GM12892 (cell line): Measurements from ENCODE around the gene MTHFD1L.

Source experiments
- POLR2A ChIP-seq: IDR thresholded peaks from 2 replicates; pipeline ENCODE4 v1.6.1; 2011; ENCODE audit warnings: low read depth, low read length, control low read depth
- TAF1 ChIP-seq: IDR thresholded peaks from 2 replicates; pipeline ENCODE4 v1.6.1; 2011; ENCODE audit warnings: low read depth, mild to moderate bottlenecking, control low read depth, low read length, borderline replicate concordance

DNA sequence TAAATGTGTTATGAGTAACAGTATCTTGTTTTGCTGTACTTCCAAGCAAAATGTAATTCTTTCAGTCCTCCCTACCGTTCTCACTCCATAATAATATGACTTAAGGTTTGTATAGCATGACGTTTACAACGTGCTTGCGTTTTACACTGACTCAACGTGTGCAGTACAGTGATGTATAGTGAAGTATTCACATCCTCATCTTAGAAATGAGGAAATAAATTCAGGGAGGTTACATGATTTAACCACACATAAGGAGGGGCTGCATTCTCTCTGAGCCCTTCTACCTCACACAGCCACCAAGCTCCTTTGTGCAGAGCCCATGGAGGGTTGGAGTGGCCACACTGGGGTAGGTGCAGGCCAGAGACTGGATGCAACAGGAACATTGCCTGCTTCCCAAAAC, 164.5 kb downstream of the MTHFD1L start:
- TF ChIP-seq TAF1 (no peak), POLR2A (no peak)
